ENCODE measurements around the gene POLR2I.

GRCh38 chr19:36093146-36093662, 21.5 kb downstream of the POLR2I start:
- TF ChIP-seq, protein P1, sequence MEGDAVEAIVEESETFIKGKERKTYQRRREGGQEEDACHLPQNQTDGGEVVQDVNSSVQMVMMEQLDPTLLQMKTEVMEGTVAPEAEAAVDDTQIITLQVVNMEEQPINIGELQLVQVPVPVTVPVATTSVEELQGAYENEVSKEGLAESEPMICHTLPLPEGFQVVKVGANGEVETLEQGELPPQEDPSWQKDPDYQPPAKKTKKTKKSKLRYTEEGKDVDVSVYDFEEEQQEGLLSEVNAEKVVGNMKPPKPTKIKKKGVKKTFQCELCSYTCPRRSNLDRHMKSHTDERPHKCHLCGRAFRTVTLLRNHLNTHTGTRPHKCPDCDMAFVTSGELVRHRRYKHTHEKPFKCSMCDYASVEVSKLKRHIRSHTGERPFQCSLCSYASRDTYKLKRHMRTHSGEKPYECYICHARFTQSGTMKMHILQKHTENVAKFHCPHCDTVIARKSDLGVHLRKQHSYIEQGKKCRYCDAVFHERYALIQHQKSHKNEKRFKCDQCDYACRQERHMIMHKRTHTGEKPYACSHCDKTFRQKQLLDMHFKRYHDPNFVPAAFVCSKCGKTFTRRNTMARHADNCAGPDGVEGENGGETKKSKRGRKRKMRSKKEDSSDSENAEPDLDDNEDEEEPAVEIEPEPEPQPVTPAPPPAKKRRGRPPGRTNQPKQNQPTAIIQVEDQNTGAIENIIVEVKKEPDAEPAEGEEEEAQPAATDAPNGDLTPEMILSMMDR (IDR thresholded peaks at IDR 0.05), result no peak
- no peak for TF ChIP-seq POLR2A (IDR thresholded peaks at IDR 0.05)

Data from heart left ventricle (tissue), 13 donors.